ENCODE measurements around the gene ZAP70.

- TF ChIP-seq, protein P1, sequence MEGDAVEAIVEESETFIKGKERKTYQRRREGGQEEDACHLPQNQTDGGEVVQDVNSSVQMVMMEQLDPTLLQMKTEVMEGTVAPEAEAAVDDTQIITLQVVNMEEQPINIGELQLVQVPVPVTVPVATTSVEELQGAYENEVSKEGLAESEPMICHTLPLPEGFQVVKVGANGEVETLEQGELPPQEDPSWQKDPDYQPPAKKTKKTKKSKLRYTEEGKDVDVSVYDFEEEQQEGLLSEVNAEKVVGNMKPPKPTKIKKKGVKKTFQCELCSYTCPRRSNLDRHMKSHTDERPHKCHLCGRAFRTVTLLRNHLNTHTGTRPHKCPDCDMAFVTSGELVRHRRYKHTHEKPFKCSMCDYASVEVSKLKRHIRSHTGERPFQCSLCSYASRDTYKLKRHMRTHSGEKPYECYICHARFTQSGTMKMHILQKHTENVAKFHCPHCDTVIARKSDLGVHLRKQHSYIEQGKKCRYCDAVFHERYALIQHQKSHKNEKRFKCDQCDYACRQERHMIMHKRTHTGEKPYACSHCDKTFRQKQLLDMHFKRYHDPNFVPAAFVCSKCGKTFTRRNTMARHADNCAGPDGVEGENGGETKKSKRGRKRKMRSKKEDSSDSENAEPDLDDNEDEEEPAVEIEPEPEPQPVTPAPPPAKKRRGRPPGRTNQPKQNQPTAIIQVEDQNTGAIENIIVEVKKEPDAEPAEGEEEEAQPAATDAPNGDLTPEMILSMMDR (conservative IDR thresholded peaks at IDR 0.05; ENCODE audit: low read length): no peak
- TF ChIP-seq EZH2phosphoT487 (IDR thresholded peaks at IDR 0.05; ENCODE audit: borderline replicate concordance, low read depth, low read length): no peak
These were observed 41.9 kb upstream of the ZAP70 start for GRCh38 chr2:97671526-97671925.

Data from OCI-LY7 (cell line).